NCI-H2196 treated with DMSO at 0.1 percent for 48 hours (cell line): ENCODE results near the gene UBA7.

ENCODE experiments used
- DNase-seq: peaks from one replicate; lab custom pipeline; 2025; ENCODE audit not compliant: unreplicated experiment; lab: John Stamatoyannopoulos, UW

UBA7 gene

DNA sequence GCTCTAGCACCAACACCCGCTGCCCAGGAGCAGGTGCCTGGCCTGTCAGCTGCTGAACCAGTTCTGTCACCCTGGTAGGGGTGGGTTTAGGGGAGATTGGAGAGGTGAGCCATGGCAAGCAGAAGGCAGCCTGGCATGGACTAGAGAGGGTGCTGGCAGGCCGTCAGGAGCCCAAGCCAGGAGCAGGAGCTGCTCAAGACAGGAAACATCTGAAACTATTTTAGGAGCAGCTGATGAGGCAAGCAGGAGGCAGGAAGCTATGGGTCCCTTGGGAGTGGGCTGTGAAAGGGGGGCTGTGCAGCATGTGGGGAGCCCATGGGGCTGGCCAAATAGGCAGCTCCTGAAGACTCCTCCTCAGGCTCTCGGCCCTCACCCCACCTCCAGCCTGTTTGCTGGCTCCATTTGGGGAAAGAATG lies 8.4 kb downstream of the UBA7 start:
- no peak for DNase-seq

DNA sequence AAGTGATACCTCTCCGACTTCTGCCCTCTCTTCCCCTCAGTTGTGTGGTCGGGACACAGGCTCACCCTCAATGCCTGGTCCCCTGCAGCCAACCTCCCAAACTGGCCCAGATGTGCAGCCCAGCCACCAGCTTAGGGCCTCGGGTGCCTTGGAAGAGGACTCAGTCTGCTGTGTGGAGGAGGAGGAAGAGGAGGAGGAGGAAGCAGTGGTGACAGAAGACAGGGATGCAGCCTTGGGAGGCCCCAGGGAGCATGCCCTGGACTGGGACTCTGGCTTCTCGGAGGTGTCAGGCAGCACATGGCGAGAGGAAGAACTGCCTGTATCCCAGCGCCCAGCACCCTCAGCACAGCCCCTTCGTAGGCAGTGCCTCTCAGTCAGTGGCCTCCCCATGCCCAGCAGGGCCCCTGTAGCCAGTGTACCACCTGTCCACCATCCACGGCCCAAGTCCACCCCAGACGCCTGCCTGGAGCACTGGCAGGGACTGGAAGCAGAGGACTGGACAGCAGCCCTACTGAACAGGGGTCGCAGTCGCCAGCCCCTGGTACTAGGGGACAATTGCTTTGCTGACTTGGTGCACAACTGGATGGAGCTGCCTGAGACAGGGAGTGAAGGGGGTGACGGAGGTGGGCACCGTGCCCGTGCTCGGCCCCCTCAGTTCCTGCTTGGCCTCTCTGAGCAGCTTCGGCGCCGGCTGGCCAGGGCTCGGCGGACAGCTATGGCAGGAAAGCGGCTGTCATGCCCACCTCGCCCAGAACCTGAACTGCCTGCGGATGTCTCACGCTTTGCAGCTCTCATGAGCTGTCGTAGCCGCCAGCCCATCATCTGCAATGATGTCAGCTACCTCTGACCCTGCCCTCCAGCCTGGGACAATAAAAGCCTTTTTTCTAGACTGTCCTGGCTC lies 9.4 kb downstream of the UBA7 start:
- DNase-seq = no peak

DNA sequence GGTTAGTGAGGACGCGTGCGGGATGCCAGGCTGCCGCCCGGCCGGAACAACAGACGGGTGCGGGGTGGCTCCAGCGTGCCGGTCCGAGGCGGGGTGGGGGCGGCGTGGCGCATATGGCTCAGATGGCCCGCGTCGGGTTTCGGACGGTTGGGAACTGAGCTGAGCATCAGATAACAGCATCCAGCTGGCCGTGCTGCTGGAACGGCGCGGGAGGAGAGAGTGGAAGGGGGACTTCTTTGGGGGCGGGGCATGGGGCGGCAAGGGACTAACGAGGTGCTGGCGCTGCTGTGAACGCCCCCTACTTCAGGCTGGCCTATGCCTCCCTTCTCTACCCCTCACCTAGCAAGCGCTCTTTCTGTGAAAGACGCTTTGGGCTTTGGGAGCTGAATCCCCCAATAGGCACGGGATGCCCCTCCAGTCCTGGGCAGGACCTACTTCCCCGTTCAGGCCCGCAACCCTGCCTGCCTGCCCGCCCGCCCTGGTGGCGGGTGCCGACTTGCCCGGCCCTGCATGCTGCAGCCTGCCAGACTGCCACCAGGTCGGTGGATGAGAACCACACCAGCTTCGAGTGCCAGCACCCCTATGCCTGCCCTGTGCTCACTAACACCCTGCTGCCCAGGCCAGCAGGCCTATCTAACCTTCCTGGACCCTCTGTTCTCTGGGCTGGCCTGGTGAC lies 10.2 kb downstream of the UBA7 start:
- no peak for DNase-seq

DNA sequence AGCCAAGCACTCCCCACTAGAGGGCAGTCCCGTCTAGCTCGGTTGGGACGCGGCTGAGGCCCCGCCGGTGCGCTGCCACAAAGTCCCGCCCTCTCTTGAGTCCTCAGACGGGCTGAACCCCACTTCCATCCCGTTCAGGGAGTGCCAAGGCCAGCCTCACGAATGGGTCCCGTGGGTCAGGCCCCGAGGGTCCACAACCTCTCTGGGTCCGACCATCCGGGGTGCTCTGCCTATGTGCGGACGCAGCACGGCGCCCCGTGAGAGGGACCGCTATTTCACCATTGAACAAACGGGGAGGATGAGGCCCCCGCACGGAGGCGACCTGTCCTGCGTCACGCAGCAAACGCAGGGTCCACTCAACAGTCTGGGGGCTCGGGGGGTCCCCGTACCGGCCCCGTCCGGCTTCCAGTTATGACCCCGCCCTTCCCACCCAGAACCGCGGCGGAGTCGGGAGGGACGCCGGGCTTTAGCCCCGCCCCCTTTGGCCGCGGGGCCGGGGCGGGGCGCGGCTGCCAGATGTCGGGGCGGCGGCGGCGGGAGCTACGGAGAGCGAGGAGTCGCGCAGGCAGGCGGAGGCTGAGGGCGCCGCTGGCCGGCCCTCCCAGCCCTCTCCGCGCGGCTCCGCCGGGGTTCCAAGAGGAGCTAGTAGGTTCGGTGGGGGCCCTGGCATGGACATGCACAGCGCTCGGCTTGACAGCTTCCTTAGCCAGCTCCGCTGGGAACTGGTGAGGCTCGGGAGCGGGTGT lies 10.9 kb downstream of the UBA7 start, which contains the start of gene INKA1:
Gene INKA1 (plus strand): TSS at position 543 of the 746 bp plus-strand sequence. CDS start 132 bp downstream, at position 675.
- DNase-seq = peak; percentile 28

DNA sequence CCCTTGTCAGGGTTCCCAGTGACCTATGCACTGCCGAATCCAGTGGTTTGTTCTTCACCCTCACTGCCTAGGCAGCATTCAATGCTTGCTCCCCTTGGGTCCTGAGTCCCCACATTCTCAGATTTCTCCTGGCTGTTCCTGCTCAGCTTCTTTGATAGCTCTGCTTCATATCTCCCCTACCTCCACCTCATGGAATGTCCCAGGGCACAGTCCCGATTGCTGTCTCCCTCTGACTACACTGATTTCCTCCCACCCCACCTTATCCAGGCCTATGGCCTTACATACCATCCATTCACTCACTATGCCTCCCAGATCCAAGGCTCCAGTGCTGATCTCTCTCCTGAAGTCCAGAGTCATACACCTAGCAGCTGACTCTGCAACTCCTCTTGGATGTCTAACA lies 12.6 kb downstream of the UBA7 start:
- no peak for DNase-seq

DNA sequence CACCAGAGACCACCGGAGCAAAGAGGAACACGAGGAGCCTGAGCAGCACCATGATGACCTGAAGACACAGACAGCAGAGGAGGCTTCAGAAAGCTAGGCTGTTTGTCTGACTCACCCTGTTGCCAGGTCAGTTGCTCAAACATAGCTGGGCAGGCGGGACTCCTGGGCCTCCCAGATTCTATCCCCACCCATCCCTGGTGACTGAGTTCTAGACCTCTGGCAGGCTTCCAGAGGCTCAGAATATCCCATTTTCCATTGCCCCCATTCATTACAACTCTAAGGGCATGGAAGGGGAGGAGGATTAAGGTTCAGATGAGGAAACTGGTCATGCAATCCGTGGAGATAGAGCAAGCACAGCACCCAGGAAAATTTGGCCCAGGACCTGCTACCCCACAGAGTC lies 14.0 kb downstream of the UBA7 start, which contains the start of gene CDHR4:
Gene CDHR4 (minus strand): TSS at position 113 of the 400 bp plus-strand sequence. CDS start 61 bp downstream, at position 52.
- no peak for DNase-seq

DNA sequence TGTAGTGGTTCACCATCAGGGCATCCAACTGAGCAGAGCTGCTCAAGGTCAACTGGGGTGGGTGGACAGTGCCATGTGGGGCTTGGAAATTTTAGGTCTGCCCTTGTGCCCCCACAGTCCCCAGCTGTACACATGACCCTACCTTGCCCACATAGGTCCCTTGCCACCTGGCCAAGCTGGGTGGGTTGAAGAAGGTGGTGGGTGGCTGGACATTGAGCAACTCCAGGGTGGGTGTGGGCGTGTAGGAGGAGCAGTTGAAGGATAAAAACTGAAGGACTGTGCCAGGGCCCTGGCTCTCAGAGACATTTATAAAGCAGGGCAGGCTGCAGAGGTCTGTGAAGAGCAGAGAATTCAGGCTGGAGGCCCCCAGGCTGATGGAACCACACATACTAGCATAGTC lies 14.6 kb downstream of the UBA7 start:
- no peak for DNase-seq

DNA sequence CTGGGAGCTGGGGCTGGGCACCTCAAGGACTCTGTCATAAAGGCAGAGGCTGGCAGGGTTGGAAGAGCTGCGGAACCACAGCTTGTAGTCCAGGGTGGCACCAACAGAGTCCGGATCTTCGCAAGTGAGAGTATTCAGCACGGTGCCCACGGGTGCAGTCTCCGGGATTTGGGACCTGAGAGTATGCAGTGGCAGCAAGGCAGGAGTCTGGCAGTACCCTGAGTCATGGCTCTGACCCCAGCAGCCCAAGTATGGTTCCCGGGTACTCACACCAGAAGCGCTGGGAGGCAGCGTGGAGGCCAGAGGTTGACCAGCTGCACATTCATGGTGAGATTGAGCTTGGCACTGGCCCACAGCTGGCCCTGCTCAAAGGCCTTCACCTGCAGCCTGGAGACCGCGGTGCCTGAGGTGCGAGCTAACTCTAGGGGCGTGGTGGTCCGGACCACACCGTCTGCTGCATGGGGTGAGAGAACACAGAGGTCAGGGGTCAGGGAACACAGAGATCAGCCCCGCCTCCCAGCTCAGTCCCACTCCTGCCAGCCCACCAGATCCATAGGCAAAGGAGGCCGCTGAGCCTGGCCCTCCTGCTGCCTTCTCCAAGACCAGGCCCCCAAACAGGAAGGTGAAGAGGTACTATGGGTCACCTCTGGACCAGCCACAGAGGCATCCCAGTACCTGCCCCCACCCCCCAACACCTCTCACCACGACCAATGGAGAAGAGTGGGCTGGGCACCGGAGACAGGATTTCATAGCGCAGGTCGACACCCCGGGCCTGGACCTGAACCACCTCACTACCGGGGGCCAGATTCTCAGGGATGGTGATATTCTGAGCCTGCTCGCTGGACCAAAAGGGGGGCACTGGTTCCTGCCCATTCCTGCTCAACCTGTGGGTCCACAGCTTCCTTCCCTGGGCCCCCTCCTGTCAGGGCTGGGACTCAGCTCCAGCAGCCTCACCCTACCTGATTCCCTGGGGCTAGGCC lies 18.5 kb downstream of the UBA7 start:
- no peak for DNase-seq

DNA sequence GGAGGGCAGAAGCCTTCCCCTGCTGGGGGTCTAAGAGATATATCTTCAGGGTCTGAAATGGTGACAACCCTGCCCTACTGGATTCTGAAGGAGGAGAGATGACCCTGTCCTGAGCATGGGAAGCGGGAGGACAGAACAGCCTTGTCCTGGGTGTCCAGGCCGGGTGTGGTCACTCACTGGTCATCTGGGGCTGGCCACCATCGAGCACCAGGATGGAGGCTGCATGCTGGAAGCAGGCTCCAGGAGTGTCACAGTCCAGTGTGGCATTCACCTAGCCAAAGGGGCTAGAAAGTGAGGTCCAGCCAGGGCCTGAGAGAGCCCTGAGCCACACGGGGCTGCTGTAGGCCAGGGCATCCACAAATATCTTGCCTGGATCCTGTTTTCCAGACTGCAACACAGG lies 19.3 kb downstream of the UBA7 start:
- DNase-seq = no peak

DNA sequence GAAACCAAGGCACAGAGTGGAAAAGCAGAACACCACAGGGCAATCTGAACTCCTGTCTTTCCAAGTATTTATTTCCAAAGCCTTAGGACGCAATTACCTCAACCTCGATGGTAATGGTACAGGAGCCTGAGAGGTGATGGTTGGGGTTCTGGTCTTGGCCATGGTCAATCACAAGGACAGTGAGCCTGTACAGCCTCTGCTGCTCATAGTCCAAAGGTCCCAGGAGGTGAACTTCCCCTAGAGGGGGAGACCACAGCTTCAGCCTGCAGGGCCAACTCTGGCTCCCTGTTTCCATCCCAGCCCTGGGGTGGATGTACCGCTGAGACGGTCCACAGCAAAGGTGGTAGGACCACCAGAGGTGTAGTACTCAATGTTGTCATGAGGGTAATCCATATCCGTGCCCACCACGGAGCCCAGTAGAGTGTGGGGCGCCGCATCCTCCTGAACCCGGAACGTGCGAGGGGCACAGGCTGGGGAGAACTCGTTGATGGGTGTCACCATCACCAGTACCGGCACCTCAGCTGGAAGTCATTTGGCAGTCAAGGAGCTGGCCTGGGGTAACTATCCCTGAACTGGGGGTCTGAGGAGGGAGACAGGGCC lies 20.2 kb downstream of the UBA7 start:
- DNase-seq = no peak

DNA sequence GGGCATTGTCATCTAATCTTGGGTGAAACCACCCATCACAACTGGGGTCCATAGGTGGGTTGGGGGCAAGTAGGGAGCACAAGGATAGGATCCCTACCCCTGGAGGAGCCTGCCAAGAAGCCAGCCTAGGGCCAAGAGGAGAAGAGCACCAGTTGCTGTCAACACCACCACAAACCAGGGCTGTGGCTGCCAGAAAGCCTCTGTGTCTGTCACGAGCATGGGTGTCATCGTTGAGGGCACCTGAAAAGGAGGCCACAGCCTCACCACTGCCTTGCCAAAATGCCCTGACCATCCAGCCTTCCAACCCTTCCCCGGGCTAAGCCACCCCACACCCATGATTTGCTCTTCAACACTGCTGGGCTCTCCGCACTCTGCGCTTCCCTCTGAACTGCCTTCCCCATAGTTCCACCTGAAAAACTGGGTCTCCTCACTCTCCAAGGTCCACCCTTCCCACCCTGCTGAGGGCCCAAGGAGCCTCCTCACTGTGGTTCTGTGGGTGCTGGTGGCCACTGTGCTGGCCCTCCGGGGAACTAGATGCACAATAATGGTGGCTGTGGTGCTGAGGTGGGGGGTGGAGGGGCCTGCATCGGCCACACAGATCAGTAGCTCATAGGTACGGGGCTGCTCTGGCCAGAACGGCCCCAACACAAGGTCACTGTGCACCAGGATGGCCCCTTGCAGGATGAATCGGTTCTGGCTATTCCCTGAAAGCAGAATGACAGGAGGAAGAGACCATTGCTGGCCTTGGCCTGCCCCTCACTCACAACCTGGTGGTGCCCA lies 21.2 kb downstream of the UBA7 start:
- DNase-seq = no peak

DNA sequence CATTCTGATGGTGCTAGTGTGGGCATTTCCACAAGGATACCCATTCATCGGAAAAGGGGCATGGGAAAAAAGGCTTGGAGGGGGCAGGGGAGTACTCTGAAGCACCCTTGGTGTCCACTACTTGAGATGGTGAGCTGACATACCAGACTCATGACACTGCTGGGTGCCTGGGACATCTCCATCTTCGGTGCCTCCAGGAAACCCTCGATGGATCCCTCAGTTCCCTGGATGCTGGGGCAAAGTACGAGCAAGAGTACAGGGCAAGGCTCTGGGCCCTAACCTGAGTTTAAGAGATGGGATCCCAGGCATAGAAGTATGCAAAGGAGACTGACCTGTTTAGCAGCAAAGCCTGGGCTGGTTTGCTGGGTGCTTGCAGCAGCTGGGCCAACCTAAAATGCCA lies 22.2 kb downstream of the UBA7 start:
- no peak for DNase-seq

DNA sequence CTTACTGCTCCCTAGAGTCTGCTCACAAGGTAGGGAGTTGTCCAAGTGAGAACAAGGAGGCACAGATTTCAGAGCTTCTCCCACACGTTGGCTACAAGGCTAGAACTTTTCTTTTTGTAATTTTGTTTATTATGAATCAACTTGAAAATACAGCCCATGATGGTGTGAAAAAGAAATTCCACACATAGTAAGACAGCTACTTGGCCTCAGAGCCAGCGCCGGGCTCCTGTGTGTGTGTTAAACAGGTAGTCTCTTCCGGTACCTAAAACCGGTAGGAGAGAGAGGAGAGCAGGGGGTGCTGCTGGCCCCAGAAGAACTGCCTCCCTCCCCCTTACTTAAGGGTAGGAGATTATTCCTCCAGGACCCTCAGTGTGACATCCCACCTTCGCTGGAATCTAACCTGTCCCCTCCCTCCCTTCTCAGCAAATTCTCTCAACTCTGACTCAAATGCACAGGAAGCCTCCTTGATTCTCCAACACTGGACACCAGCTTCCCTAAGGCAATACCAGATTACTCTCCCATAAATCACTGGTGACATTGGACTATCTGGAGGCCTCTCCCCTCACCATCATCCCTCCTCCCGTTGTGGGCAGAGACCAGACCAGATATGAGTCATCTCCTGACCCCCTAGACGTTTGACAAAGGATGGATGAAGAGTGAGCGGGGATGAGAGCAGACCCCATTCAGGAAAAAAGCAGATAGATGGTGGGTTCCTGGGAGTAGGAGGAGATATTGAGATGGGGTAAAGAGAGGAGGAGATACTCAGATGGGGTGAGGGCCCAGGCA lies 22.9 kb downstream of the UBA7 start:
- DNase-seq = no peak

DNA sequence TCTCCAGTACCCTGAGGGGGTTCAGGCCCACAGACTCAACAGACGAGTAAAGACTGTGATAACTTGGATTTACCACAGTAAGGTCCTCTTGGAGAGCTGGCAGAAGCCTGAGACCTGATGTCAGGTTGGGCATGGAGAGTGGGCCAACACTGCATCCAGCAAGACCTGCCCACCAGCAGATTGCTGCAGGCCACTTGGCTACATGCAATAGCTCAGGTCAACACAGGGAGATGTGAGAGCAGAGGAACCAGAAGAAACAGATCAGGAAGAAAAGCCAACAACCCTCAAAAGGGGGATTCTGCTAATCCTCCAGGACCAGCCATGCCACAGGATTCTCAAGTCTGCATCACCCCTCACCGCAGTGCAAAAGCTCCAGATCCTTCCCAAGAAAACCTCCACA lies 25.7 kb downstream of the UBA7 start:
- DNase-seq = no peak

DNA sequence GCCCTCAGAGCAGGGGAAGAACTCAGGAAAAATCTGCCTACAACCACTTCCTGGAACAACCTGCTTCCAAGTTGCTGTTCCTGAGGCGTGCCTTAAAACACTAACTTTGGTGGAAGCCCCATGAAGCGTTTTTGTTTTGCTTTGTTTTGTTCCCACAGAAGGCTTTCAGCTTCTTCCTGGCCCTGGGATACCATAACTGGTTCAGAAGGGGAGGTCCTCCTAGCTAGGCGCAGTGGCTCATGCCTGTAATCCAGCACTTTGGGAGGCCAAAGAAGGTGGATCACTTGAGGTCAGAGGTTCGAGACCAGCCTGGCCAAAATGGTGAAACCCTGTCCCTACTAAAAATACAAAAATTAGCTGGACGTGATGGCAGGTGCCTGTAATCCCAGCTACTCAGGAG lies 26.2 kb downstream of the UBA7 start:
- no peak for DNase-seq

DNA sequence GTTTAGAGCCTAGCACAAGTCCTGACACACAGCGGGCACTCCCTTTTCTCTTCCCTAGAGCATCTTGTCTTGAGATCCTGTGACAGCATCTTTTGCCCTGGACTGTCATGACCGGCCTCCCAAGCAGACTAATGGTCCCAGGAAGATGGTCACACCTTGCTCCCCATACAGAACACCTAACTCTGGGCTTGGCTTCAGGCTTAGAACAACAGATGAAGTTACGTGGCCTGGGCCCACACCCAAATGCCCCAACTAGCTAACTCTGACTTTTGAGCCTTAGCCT lies 26.6 kb downstream of the UBA7 start:
- no peak for DNase-seq

DNA sequence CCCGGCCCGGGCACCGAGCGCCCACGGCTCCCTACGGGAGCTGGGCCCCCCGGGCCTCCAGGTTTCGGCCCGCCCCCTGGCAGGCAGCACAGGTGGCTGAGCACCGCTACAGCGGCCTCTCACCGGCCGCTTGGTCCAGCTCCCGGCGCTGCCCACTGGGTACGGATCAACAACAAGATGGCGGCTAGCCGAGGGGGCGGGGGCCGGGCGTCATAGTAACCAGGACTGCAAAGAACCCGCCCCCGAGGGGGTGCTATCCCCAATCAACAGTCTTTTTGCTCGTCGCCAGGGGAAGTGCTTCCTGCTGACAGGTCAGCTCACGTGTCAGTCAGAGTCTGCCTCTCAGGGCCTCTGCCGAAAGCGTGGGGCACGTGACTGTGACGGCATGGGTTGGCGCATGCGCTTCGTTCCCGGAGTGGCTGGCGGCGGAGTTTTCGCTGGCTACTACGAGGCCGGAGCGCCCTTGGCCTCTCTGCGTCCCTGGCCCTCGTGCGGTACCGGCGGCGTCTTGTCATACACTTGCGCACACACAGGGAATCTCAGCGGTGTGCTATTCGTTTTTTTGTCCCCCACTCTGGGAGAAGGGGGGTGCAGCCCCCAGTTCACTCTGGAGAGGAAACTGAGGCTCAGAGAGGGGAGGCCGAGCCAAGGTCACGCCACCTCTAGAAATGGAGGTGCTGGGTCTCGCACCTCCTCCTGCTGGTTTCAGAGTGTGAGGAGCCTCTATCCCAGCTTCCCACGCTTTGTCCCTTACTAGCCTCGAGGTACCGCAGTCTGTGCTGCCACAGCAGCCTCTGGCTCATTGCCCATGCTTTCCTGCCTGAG lies 27.2 kb downstream of the UBA7 start, which contains the start of gene IP6K1:
Gene IP6K1 (minus strand): TSS at position 186 of the 825 bp plus-strand sequence. CDS start 38,502 bp downstream, outside the sequence.
- DNase-seq = peak; percentile 77
